IPS-18c (cell line): ENCODE results near the gene TRIM59.
"Not testable (repeated sequence)": the region's sequence is repeated elsewhere in the genome, so short reads cannot be mapped to it uniquely, and the experiment has no call there.

Experiments used
- H3K4me3 ChIP-seq: 2 replicates; pipeline ENCODE4 v1.7.0; 2013; ENCODE audit warnings: low read depth, mild to moderate bottlenecking, low read length, moderate library complexity; ENCODE audit not compliant: insufficient read depth
- H3K9me3 ChIP-seq: one replicate; pipeline ENCODE4 v1.6.1; 2013; ENCODE audit warnings: mild to moderate bottlenecking, low read length, moderate library complexity; ENCODE audit not compliant: control insufficient read depth, insufficient read depth

TRIM59 gene

GRCh38 chr3:160464971-160465370 lies 15.4 kb upstream of the TRIM59 start:
- no peak overlapping the region for H3K4me3 ChIP-seq
- H3K9me3 ChIP-seq, result no peaks in the 10 kb centered on the region

GRCh38 chr3:160464321-160464720 lies 14.7 kb upstream of the TRIM59 start:
- no peaks in the 10 kb centered on the region for H3K9me3 ChIP-seq
- H3K4me3 ChIP-seq, result no peak overlapping the region

GRCh38 chr3:160460033-160460432 lies 10.4 kb upstream of the TRIM59 start:
- Histone ChIP-seq H3K4me3 (no peak overlapping the region), H3K9me3 (no peaks in the 10 kb centered on the region)

GRCh38 chr3:160459450-160459970 lies 9.9 kb upstream of the TRIM59 start:
- H3K9me3 ChIP-seq, result no peaks in the 10 kb centered on the region
- H3K4me3 ChIP-seq, result no peak overlapping the region

- H3K4me3 ChIP-seq, result no peak overlapping the region
- no peaks in the 10 kb centered on the region for H3K9me3 ChIP-seq
These were observed 8.6 kb upstream of the TRIM59 start for GRCh38 chr3:160458151-160458550.

- no peaks in the 10 kb centered on the region for H3K9me3 ChIP-seq
- no peak overlapping the region for H3K4me3 ChIP-seq
These were observed 6.3 kb upstream of the TRIM59 start for GRCh38 chr3:160455846-160456245.

- no peaks in the 10 kb centered on the region for H3K9me3 ChIP-seq
These were observed 5.4 kb upstream of the TRIM59 start for GRCh38 chr3:160454995-160455394.

GRCh38 chr3:160452251-160452650 lies 2.7 kb upstream of the TRIM59 start:
- H3K4me3 ChIP-seq, H3K9me3 ChIP-seq: not testable (repeated sequence)

More at GRCh38 chr3:160454995-160455394, 5.4 kb upstream of the TRIM59 start:
- H3K4me3 ChIP-seq, result no peak overlapping the region

GRCh38 chr3:160451602-160452001 lies 2.0 kb upstream of the TRIM59 start:
- Histone ChIP-seq H3K9me3 (no peaks in the 10 kb centered on the region), H3K4me3 (no peak overlapping the region)

- H3K4me3 ChIP-seq, result peak overlapping the region; percentile 98
- no peaks in the 10 kb centered on the region for H3K9me3 ChIP-seq
These were observed 1.3 kb upstream of the TRIM59 start for GRCh38 chr3:160450846-160451245.

GRCh38 chr3:160448845-160449635 lies 546 bp downstream of the TRIM59 start:
- Histone ChIP-seq H3K4me3 (peak overlapping the region; percentile 98), H3K9me3 (peaks cover 3% of the 10 kb centered on the region)

GRCh38 chr3:160447544-160447943 lies 2.0 kb downstream of the TRIM59 start:
- Histone ChIP-seq H3K9me3 (peaks cover 3% of the 10 kb centered on the region), H3K4me3 (no peak overlapping the region)

- Histone ChIP-seq H3K4me3 (no peak overlapping the region; the same call in 1 of the 2 replicates), H3K9me3 (peaks cover 3% of the 10 kb centered on the region)
These were observed 3.0 kb downstream of the TRIM59 start for GRCh38 chr3:160446522-160447056.

- H3K4me3 ChIP-seq, result no peak overlapping the region
- H3K9me3 ChIP-seq, result peaks cover 3% of the 10 kb centered on the region
These were observed 3.7 kb downstream of the TRIM59 start for GRCh38 chr3:160445854-160446253.

GRCh38 chr3:160444411-160444810 lies 5.2 kb downstream of the TRIM59 start:
- peaks cover 3% of the 10 kb centered on the region for H3K9me3 ChIP-seq
- H3K4me3 ChIP-seq, result no peak overlapping the region

- Histone ChIP-seq H3K4me3 (no peak overlapping the region), H3K9me3 (peaks cover 3% of the 10 kb centered on the region)
These were observed 8.9 kb downstream of the TRIM59 start for GRCh38 chr3:160440687-160441086.

- no peak overlapping the region for H3K4me3 ChIP-seq
- H3K9me3 ChIP-seq, result no peaks in the 10 kb centered on the region
These were observed 12.5 kb downstream of the TRIM59 start for GRCh38 chr3:160437083-160437455.

- Histone ChIP-seq H3K9me3 (no peaks in the 10 kb centered on the region), H3K4me3 (no peak overlapping the region)
These were observed 13.8 kb downstream of the TRIM59 start for GRCh38 chr3:160435747-160436146.
